NB4 (cell line): ENCODE data around the gene BRPF1.

Source experiments
- DNase-seq: peaks from one replicate; pipeline ENCODE4 v3.0.0; 2010; ENCODE audit warnings: low read depth
- H3K4me3 ChIP-seq: one replicate; pipeline ENCODE4 v1.5.1; 2011; ENCODE audit warnings: mild to moderate bottlenecking, low read depth, low read length, moderate library complexity
- CTCF ChIP-seq: IDR thresholded peaks from one replicate; pipeline ENCODE4 v1.5.1; 2012; ENCODE audit warnings: low read depth, low read length
- MAX ChIP-seq: IDR thresholded peaks from 2 replicates; pipeline ENCODE4 v1.6.1; 2011; ENCODE audit warnings: low read depth, low read length
- MYC ChIP-seq: IDR thresholded peaks from 2 replicates; pipeline ENCODE4 v1.6.1; 2011; ENCODE audit warnings: low read depth, low read length
- POLR2A ChIP-seq: IDR thresholded peaks from 2 replicates; pipeline ENCODE4 v1.6.1; 2011; ENCODE audit warnings: mild to moderate bottlenecking; ENCODE audit not compliant: insufficient read length; ENCODE audit errors: extremely low read depth

BRPF1 gene

DNA sequence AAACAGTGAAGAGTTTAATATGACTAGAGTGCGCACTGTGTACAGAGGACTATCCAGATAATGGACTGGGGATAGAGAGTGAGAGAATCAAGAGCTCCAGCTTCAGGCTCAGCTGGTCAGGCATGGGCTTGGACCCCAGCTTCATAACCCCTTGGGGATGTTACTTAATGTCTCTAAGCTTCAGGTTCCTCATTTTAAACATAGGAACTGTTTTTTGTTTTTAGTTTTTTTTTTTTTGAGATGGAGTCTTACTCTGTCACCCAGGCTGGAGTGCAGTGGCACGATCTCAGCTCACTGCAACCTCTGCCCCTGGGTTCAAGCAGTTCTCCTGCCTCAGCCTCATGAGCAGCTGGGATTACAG, 9.9 kb upstream of the BRPF1 start:
- peak; percentile 74 for DNase-seq
- no peak overlapping the region for H3K4me3 ChIP-seq
- TF ChIP-seq MYC (no peak), CTCF (no peak), MAX (no peak), POLR2A (no peak)

DNA sequence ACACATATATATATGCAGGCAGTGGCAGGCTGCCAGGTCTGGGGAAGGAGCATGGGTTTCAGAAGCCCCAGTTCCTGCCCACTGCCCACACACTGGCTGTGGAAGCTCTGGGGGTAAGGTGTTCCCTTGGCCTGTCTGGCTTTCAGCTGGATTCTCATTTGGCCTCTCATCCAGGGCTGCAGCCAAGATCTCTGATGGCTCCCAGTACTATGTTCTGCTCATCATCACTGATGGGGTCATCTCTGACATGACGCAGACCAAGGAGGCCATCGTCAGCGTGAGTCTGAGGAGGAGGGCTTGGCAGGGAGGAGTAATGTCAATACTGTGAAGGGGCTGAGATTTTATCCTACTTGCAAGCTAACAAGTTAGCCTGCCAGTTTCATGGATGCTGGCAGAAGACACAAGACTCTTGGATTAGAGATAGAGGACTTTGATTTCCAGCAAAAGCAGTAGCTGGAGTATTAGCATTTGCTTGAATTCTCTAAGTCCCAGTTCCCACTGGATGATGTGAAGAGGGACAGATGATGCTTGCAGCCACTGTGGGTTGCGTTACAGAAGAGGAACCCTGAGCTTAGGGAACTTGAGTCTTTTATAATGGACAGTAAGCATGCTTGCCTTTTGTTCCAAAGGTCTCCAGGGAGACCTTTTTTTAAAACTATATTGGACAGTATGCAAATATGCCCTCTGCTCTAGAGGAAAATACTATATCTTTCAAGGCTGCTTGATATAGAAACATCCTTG, 5.6 kb upstream of the BRPF1 start:
- DNase-seq: no peak
- H3K4me3 ChIP-seq: no peak overlapping the region
- TF ChIP-seq MAX: no peak
- no peak for TF ChIP-seq CTCF
- TF ChIP-seq MYC: no peak
- TF ChIP-seq POLR2A: no peak

- H3K4me3 ChIP-seq: no peak overlapping the region
- TF ChIP-seq MYC: no peak
- peak; percentile 34 for TF ChIP-seq CTCF
- TF ChIP-seq MAX: no peak
- no peak for TF ChIP-seq POLR2A
- peak; percentile 75 for DNase-seq
Measured at GRCh38 chr3:9727041-9727595, 4.4 kb upstream of the BRPF1 start.

DNA sequence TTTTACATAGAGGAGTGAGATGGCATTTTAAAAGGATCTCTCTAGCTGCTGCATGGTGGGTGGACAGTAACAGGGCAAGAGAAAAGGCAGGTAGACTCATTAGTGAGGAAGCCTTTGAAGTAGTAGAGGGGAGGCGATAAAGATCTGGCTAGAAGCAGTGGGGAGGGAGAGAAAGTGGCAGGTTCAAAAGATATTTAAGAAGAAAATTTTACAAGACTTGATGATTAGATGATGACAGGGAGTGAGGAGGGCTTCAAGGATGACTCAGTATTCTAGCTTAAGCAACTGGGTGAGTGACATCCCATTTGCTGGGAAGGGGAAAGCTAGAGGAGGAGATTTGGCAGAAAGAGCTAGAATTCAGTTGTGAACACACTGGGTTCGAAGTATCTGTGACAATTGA, 3.8 kb upstream of the BRPF1 start:
- DNase-seq: peak; percentile 51
- TF ChIP-seq MYC (no peak), CTCF (no peak), MAX (no peak)
- no peak overlapping the region for H3K4me3 ChIP-seq

- no peak for DNase-seq
- H3K4me3 ChIP-seq: no peak overlapping the region
- TF ChIP-seq MYC (no peak), MAX (no peak), POLR2A (no peak), CTCF (no peak)
Measured at GRCh38 chr3:9729419-9729818, 2.1 kb upstream of the BRPF1 start.
